ENCODE measurements around the gene QPRT. TPM values are rescaled to one million over a fixed set of nuclear protein-coding genes. Genes with fewer than 3 reads are reported as not detected.
A peak's percentile ranks its signal among the peaks of the same experiment; 100 is the strongest.
"Not testable (repeated sequence)": the region's sequence is repeated elsewhere in the genome, so short reads cannot be mapped to it uniquely, and the experiment has no call there.

Gene QPRT
- total and polyA plus RNA-seq, 7 donors = 4.3 to 40.5 (median 11.1) TPM

GRCh38 chr16:29745853-29746345 is 66.9 kb downstream of the QPRT start, which contains the start of gene C16orf54:
Gene C16orf54 (minus strand): TSS chr16:29745990. CDS start chr16:29744951, 1,039 bp downstream.
- peaks cover 0 to 5% (median 0%) of the 10 kb centered on the region in 3 donors for H3K27me3 ChIP-seq
- no peak for TF ChIP-seq EP300 (IDR thresholded peaks at IDR 0.05)
- no peak for TF ChIP-seq POLR2AphosphoS5 (IDR thresholded peaks at IDR 0.05)
- no peak for TF ChIP-seq CTCF (IDR thresholded peaks at IDR 0.05)
- TF ChIP-seq POLR2A (IDR thresholded peaks at IDR 0.05) = no peak
- H3K36me3 ChIP-seq = no peaks in the 10 kb centered on the region
- H3K9me3 ChIP-seq = no peaks in the 10 kb centered on the region
- 50 to 88% methylated on average over 12 of the region's 12 CpGs for WGBS, 2 donors
- intact Hi-C loops (cut with DNase I) = no loop called here
- no peaks in the 10 kb centered on the region for H3K4me1 ChIP-seq
- peak within 1 kb of the TSS in 2 of 4 donors; percentile 28 to 40 for H3K4me3 ChIP-seq
- peak within 1 kb of the TSS in 1 of 4 donors; percentile 14 for H3K27ac ChIP-seq
- peak; percentile 76 for DNase-seq

GRCh38 chr16:29746518-29746917 is 67.5 kb downstream of the QPRT start:
- H3K4me3 ChIP-seq; intact Hi-C loops (cut with DNase I); H3K27me3 ChIP-seq; DNase-seq; H3K4me1 ChIP-seq; H3K36me3 ChIP-seq; H3K9me3 ChIP-seq: not testable (repeated sequence)
- H3K27ac ChIP-seq = peak overlapping the region in 1 of 4 donors; percentile 14
- 52 to 80% methylated on average over 4 of the region's 4 CpGs for WGBS, 2 donors

Other genes with a start within 250 kb of the QPRT start
- gene BOLA2, start 224.8 kb upstream of the QPRT start, total RNA-seq = 10 to 100 TPM in 3 of 4 donors, 1 to 10 TPM in 1; 9.4 to 17.1 (median 13.2) TPM
- 10 to 100 TPM; 32.4 to 39.1 (median 36.6) TPM for gene BOLA2, start 224.8 kb upstream of the QPRT start, polyA plus RNA-seq
- 10 to 100 TPM in 3 of 4 donors, 1 to 10 TPM in 1; 3.0 to 18.3 (median 11.8) TPM for gene SLX1B, start 224.6 kb upstream of the QPRT start, total RNA-seq
- gene SLX1B, start 224.6 kb upstream of the QPRT start, polyA plus RNA-seq = 10 to 100 TPM; 21.6 to 44.4 (median 37.5) TPM
- gene SULT1A4, start 219.3 kb upstream of the QPRT start, total RNA-seq = 10 to 100 TPM in 1 of 4 donors, 1 to 10 TPM in 2, not detected in 1; 2.0 to 10.3 (median 7.5) TPM
- 100 to 1,000 TPM in 2 of 3 donors, 10 to 100 TPM in 1; 61.3 to 132 (median 115) TPM for gene SULT1A4, start 219.3 kb upstream of the QPRT start, polyA plus RNA-seq
- gene NPIPB12, start 172.8 kb upstream of the QPRT start, total RNA-seq = 10 to 100 TPM; 12.8 to 81.7 (median 38.0) TPM
- gene NPIPB12, start 172.8 kb upstream of the QPRT start, polyA plus RNA-seq = 10 to 100 TPM in 2 of 3 donors, 1 to 10 TPM in 1; 9.0 to 65.3 (median 11.8) TPM
- 1 to 10 TPM in 2 of 4 donors, under 1 TPM in 2; 0.28 to 1.6 (median 0.94) TPM for gene SPN, start 15.9 kb upstream of the QPRT start, total RNA-seq
- gene SPN, start 15.9 kb upstream of the QPRT start, polyA plus RNA-seq = 10 to 100 TPM in 1 of 3 donors, 1 to 10 TPM in 1, under 1 TPM in 1; 0.60 to 13.3 (median 6.7) TPM
- gene C16orf54, start 66.8 kb downstream of the QPRT start, total RNA-seq = 1 to 10 TPM in 2 of 4 donors, under 1 TPM in 2; 0.82 to 2.5 (median 1.0) TPM
- 10 to 100 TPM in 1 of 3 donors, under 1 TPM in 1, not detected in 1; 0.46 to 10.1 TPM for gene C16orf54, start 66.8 kb downstream of the QPRT start, polyA plus RNA-seq
- 1 to 10 TPM in 1 of 4 donors, not detected in 3; 1.4 TPM for gene ZG16, start 99.1 kb downstream of the QPRT start, total RNA-seq
- 1,000 to 10,000 TPM in 1 of 3 donors, 100 to 1,000 TPM in 2; 237 to 1,249 (median 770) TPM for gene ZG16, start 99.1 kb downstream of the QPRT start, polyA plus RNA-seq
- 10 to 100 TPM; 11.5 to 16.1 (median 13.7) TPM for gene KIF22, start 111.6 kb downstream of the QPRT start, total RNA-seq
- gene KIF22, start 111.6 kb downstream of the QPRT start, polyA plus RNA-seq = 10 to 100 TPM; 28.0 to 71.5 (median 31.2) TPM
- gene MAZ, start 127.3 kb downstream of the QPRT start, total RNA-seq = 100 to 1,000 TPM in 1 of 4 donors, 10 to 100 TPM in 3; 59.6 to 102 (median 67.2) TPM
- gene MAZ, start 127.3 kb downstream of the QPRT start, polyA plus RNA-seq = 100 to 1,000 TPM; 137 to 226 (median 192) TPM
- gene PRRT2, start 133.0 kb downstream of the QPRT start, total RNA-seq = 10 to 100 TPM in 2 of 4 donors, 1 to 10 TPM in 2; 5.4 to 22.7 (median 9.6) TPM
- 1 to 10 TPM in 1 of 3 donors, under 1 TPM in 1, not detected in 1; 0.69 to 2.2 TPM for gene PRRT2, start 133.0 kb downstream of the QPRT start, polyA plus RNA-seq
- 10 to 100 TPM; 18.5 to 29.9 (median 25.7) TPM for gene PAGR1, start 137.0 kb downstream of the QPRT start, total RNA-seq
- gene PAGR1, start 137.0 kb downstream of the QPRT start, polyA plus RNA-seq = 10 to 100 TPM; 20.4 to 36.6 (median 29.1) TPM
- 10 to 100 TPM; 62.3 to 94.5 (median 68.6) TPM for gene MVP, start 141.3 kb downstream of the QPRT start, total RNA-seq
- 100 to 1,000 TPM; 201 to 368 (median 265) TPM for gene MVP, start 141.3 kb downstream of the QPRT start, polyA plus RNA-seq
- gene CDIPT, start 184.0 kb downstream of the QPRT start, total RNA-seq = 100 to 1,000 TPM; 107 to 120 (median 111) TPM
- 10 to 100 TPM; 39.8 to 76.2 (median 51.1) TPM for gene CDIPT, start 184.0 kb downstream of the QPRT start, polyA plus RNA-seq
- 1 to 10 TPM in 3 of 4 donors, under 1 TPM in 1; 0.66 to 9.1 (median 1.4) TPM for gene SEZ6L2, start 220.4 kb downstream of the QPRT start, total RNA-seq
- gene SEZ6L2, start 220.4 kb downstream of the QPRT start, polyA plus RNA-seq = 1 to 10 TPM in 2 of 3 donors, under 1 TPM in 1; 0.60 to 6.2 (median 1.6) TPM
- gene ASPHD1, start 221.3 kb downstream of the QPRT start, total RNA-seq = 1 to 10 TPM in 2 of 4 donors, under 1 TPM in 1, not detected in 1; 0.95 to 2.2 (median 2.1) TPM
- 1 to 10 TPM; 2.4 to 3.4 (median 3.2) TPM for gene ASPHD1, start 221.3 kb downstream of the QPRT start, polyA plus RNA-seq
- 10 to 100 TPM in 3 of 4 donors, 1 to 10 TPM in 1; 9.8 to 20.5 (median 14.1) TPM for gene KCTD13, start 247.0 kb downstream of the QPRT start, total RNA-seq
- 10 to 100 TPM in 2 of 3 donors, 1 to 10 TPM in 1; 5.4 to 26.1 (median 18.7) TPM for gene KCTD13, start 247.0 kb downstream of the QPRT start, polyA plus RNA-seq

Data from sigmoid colon (tissue), 7 donors.